Hepatocyte (in vitro differentiated cells): ENCODE results near the gene CARD11. TPM values are rescaled to one million over a fixed set of nuclear protein-coding genes. Genes with fewer than 3 reads are reported as not detected.

Experiments
- DNase-seq: peaks from one replicate; pipeline ENCODE4 v3.0.0-alpha.2; 2016; ENCODE audit warnings: low spot score
- H2AFZ ChIP-seq: fragments of 200-600 bp; sonication (generic); 2 replicates; pipeline ENCODE4 v1.6.0; 2016; ENCODE audit warnings: antibody characterized with exemption, mild to moderate bottlenecking
- H3K27ac ChIP-seq: fragments of 200-600 bp; sonication (generic); 2 replicates; pipeline ENCODE4 v1.5.1; 2016; ENCODE audit warnings: mild to moderate bottlenecking
- H3K27me3 ChIP-seq: fragments of 200-600 bp; sonication (generic); 2 replicates; pipeline ENCODE4 v1.6.1; 2016
- H3K36me3 ChIP-seq: fragments of 200-600 bp; sonication (generic); replicated peaks from 2 replicates; pipeline ENCODE4 v1.5.1; 2016; ENCODE audit warnings: low read depth; ENCODE audit not compliant: insufficient read depth
- H3K4me1 ChIP-seq: fragments of 200-600 bp; sonication (generic); 2 replicates; pipeline ENCODE4 v1.5.1; 2016; ENCODE audit warnings: mild to moderate bottlenecking, moderate library complexity; ENCODE audit not compliant: insufficient read depth
- H3K4me2 ChIP-seq: fragments of 200-600 bp; sonication (generic); 2 replicates; pipeline ENCODE4 v1.6.0; 2016
- H3K4me3 ChIP-seq: fragments of 200-600 bp; sonication (generic); 2 replicates; pipeline ENCODE4 v1.5.1; 2016; ENCODE audit warnings: mild to moderate bottlenecking
- H3K79me2 ChIP-seq: fragments of 200-600 bp; sonication (generic); 2 replicates; pipeline ENCODE4 v1.6.0; 2017; ENCODE audit warnings: mild to moderate bottlenecking
- H3K9me2 ChIP-seq: fragments of 200-600 bp; sonication (generic); replicated peaks from 2 replicates; pipeline ENCODE4 v1.6.0; 2017; ENCODE audit warnings: mild to moderate bottlenecking; ENCODE audit not compliant: insufficient read depth
- H3K9me3 ChIP-seq: fragments of 200-600 bp; sonication (generic); 2 replicates; pipeline ENCODE4 v1.5.1; 2016; ENCODE audit warnings: low read depth, mild to moderate bottlenecking
- H4K20me1 ChIP-seq: fragments of 200-600 bp; sonication (generic); 2 replicates; pipeline ENCODE4 v1.6.0; 2016; ENCODE audit warnings: mild to moderate bottlenecking; ENCODE audit not compliant: insufficient read depth, poor library complexity, severe bottlenecking
- CTCF ChIP-seq: fragments of 200-600 bp; sonication (generic); IDR thresholded peaks from 2 replicates; pipeline ENCODE4 v1.5.1; 2016; ENCODE audit warnings: antibody characterized with exemption, mild to moderate bottlenecking; ENCODE audit not compliant: poor library complexity
- EZH2 ChIP-seq: fragments of 200-600 bp; sonication (generic); IDR thresholded peaks from 2 replicates; pipeline ENCODE4 v1.6.1; 2016; ENCODE audit warnings: antibody characterized with exemption, mild to moderate bottlenecking, borderline replicate concordance
- EZH2phosphoT487 ChIP-seq: fragments of 200-600 bp; sonication (generic); IDR thresholded peaks from one replicate; pipeline ENCODE4 v1.6.1; 2018; ENCODE audit warnings: antibody characterized with exemption, mild to moderate bottlenecking, low read depth, moderate library complexity; ENCODE audit not compliant: unreplicated experiment, severe bottlenecking
- WGBS: methylation state at CpG from one replicate; pipeline ENCODE4 v1.1.6; 2016; ENCODE audit warnings: low lambda C conversion rate; ENCODE audit errors: missing lambda C conversion rate; 5-methylcytosine and 5-hydroxymethylcytosine counted together
- polyA plus RNA-seq: library from polyadenylated mRNA; unstranded; fragments of >200 nt; fragmentation: Nextera tagmentation; extraction: Ambion mirVana; gene quantifications from 2 replicates; pipeline ENCODE4 v1.2.1, GENCODE V29; 2016
- total RNA-seq: library from RNA; depleted of rRNA; stranded (reverse); fragments of >200 nt; gene quantifications from 2 replicates; pipeline ENCODE4 v1.2.3, GENCODE V29; 2014

CARD11 gene
- total and polyA plus RNA-seq, 2 experiments from 2014 or later = 9.6 to 10.9 TPM

- Histone ChIP-seq H3K4me2 (no peak overlapping the region), H4K20me1 (no peaks in the 10 kb centered on the region), H3K9me2 (no peaks in the 10 kb centered on the region), H3K79me2 (no peaks in the 10 kb centered on the region), H3K4me1 (no peaks in the 10 kb centered on the region), H3K27ac (no peak overlapping the region), H2AFZ (no peak overlapping the region), H3K9me3 (no peaks in the 10 kb centered on the region), H3K4me3 (no peak overlapping the region), H3K27me3 (no peaks in the 10 kb centered on the region), H3K36me3 (no peaks in the 10 kb centered on the region)
- WGBS = 93% methylated on average over 13 of the region's 13 CpGs
- DNase-seq = no peak
- no peak for TF ChIP-seq CTCF
- TF ChIP-seq EZH2 = no peak
- no peak for TF ChIP-seq EZH2phosphoT487
These were observed 69.4 kb downstream of the CARD11 start for GRCh38 chr7:2974093-2974819.

- Histone ChIP-seq H3K4me3 (no peak overlapping the region), H3K4me1 (no peaks in the 10 kb centered on the region), H4K20me1 (no peaks in the 10 kb centered on the region), H3K9me3 (no peaks in the 10 kb centered on the region), H3K36me3 (no peaks in the 10 kb centered on the region), H3K79me2 (no peaks in the 10 kb centered on the region), H3K4me2 (no peak overlapping the region), H3K27ac (no peak overlapping the region), H2AFZ (no peak overlapping the region), H3K27me3 (no peaks in the 10 kb centered on the region), H3K9me2 (no peaks in the 10 kb centered on the region)
- DNase-seq = no peak
- 97% methylated on average over 10 of the region's 10 CpGs for WGBS
- TF ChIP-seq EZH2 = no peak
- no peak for TF ChIP-seq EZH2phosphoT487
- no peak for TF ChIP-seq CTCF
These were observed 70.9 kb downstream of the CARD11 start for GRCh38 chr7:2972835-2973161.

- TF ChIP-seq EZH2 (no peak), EZH2phosphoT487 (no peak), CTCF (no peak)
- no peaks in the 10 kb centered on the region for H3K4me1 ChIP-seq
- no peak for DNase-seq
These were observed 71.5 kb downstream of the CARD11 start for GRCh38 chr7:2971914-2972834.

More at GRCh38 chr7:2971914-2972834, 71.5 kb downstream of the CARD11 start:
- Histone ChIP-seq H3K9me3 (no peaks in the 10 kb centered on the region), H3K9me2 (no peaks in the 10 kb centered on the region), H3K27me3 (no peaks in the 10 kb centered on the region), H3K36me3 (no peaks in the 10 kb centered on the region), H3K4me2 (no peak overlapping the region), H3K4me3 (no peak overlapping the region), H4K20me1 (no peaks in the 10 kb centered on the region), H3K27ac (no peak overlapping the region), H3K79me2 (no peaks in the 10 kb centered on the region), H2AFZ (no peak overlapping the region)
- 90% methylated on average over 7 of the region's 7 CpGs for WGBS
